ENCODE results near the gene SYK. TPM values are rescaled to one million over a fixed set of nuclear protein-coding genes. Genes with fewer than 3 reads are reported as not detected.

SYK gene
- total and polyA plus RNA-seq, 2 experiments from 2014 or later = 4.9 to 5.1 TPM

DNA sequence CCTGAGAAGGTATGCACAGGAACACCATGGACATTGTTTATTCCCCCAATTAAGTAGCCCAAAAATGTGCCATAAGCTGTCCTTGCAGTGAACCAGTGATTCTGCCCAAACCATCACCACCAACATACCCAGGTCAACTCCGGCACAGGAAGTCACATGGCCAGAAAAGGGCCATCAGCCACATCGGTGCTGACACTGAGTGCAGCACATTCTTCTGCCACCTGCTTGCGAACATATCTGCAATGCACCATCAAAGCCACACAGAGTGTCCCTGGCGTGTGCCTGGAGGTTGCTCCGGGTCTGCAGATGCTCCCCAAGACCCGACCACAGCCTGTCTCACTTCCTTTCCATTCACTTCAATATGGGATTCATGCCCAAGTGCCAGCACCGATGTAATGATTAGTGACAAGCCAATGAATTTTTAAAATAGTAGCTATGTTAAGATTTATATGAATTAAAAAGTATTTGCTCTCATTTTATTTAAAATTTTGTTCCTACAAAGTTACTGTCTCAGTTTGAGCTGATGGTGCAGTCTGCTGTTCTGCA, 37.6 kb downstream of the SYK start:
- Histone ChIP-seq H3K4me1 (ENCODE audit: insufficient read depth) (no peaks in the 10 kb centered on the region), H4K20me1 (ENCODE audit: insufficient read depth, poor library complexity, severe bottlenecking) (no peaks in the 10 kb centered on the region), H3K9me3 (ENCODE audit: low read depth) (no peaks in the 10 kb centered on the region), H3K27ac (no peak overlapping the region), H3K27me3 (no peaks in the 10 kb centered on the region), H3K9me2 (replicated peaks; ENCODE audit: insufficient read depth) (no peaks in the 10 kb centered on the region), H3K79me2 (no peaks in the 10 kb centered on the region), H2AFZ (no peak overlapping the region), H3K36me3 (replicated peaks; ENCODE audit: insufficient read depth, low read depth) (no peaks in the 10 kb centered on the region), H3K4me2 (no peak overlapping the region), H3K4me3 (no peak overlapping the region)
- 90% methylated on average over 7 of the region's 7 CpGs for WGBS (ENCODE audit: low lambda C conversion rate, missing lambda C conversion rate)
- TF ChIP-seq, protein P1, sequence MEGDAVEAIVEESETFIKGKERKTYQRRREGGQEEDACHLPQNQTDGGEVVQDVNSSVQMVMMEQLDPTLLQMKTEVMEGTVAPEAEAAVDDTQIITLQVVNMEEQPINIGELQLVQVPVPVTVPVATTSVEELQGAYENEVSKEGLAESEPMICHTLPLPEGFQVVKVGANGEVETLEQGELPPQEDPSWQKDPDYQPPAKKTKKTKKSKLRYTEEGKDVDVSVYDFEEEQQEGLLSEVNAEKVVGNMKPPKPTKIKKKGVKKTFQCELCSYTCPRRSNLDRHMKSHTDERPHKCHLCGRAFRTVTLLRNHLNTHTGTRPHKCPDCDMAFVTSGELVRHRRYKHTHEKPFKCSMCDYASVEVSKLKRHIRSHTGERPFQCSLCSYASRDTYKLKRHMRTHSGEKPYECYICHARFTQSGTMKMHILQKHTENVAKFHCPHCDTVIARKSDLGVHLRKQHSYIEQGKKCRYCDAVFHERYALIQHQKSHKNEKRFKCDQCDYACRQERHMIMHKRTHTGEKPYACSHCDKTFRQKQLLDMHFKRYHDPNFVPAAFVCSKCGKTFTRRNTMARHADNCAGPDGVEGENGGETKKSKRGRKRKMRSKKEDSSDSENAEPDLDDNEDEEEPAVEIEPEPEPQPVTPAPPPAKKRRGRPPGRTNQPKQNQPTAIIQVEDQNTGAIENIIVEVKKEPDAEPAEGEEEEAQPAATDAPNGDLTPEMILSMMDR (IDR thresholded peaks at IDR 0.05; ENCODE audit: poor library complexity) = no peak
- no peak for TF ChIP-seq EZH2phosphoT487 (IDR thresholded peaks at IDR 0.05; ENCODE audit: low read depth, severe bottlenecking, unreplicated experiment)
- no peak for TF ChIP-seq EZH2 (IDR thresholded peaks at IDR 0.05; ENCODE audit: borderline replicate concordance)
- DNase-seq (ENCODE audit: low spot score) = no peak

- no peaks in the 10 kb centered on the region for H3K9me2 ChIP-seq (replicated peaks; ENCODE audit: insufficient read depth)
- DNase-seq (ENCODE audit: low spot score) = no peak
- H3K36me3 ChIP-seq (replicated peaks; ENCODE audit: insufficient read depth, low read depth) = no peaks in the 10 kb centered on the region
- no peaks in the 10 kb centered on the region for H3K79me2 ChIP-seq
- no peak overlapping the region for H2AFZ ChIP-seq
- H3K9me3 ChIP-seq (ENCODE audit: low read depth) = no peaks in the 10 kb centered on the region
- no peaks in the 10 kb centered on the region for H3K27me3 ChIP-seq
- 80% methylated on average over 5 of the region's 5 CpGs for WGBS (ENCODE audit: low lambda C conversion rate, missing lambda C conversion rate)
- H4K20me1 ChIP-seq (ENCODE audit: insufficient read depth, poor library complexity, severe bottlenecking) = no peaks in the 10 kb centered on the region
- no peaks in the 10 kb centered on the region for H3K4me1 ChIP-seq (ENCODE audit: insufficient read depth)
- no peak overlapping the region for H3K4me2 ChIP-seq
- no peak overlapping the region for H3K27ac ChIP-seq
- TF ChIP-seq EZH2 (IDR thresholded peaks at IDR 0.05; ENCODE audit: borderline replicate concordance) = no peak
- no peak for TF ChIP-seq EZH2phosphoT487 (IDR thresholded peaks at IDR 0.05; ENCODE audit: low read depth, severe bottlenecking, unreplicated experiment)
- TF ChIP-seq, protein P1 (IDR thresholded peaks at IDR 0.05; ENCODE audit: poor library complexity) = no peak
- no peak overlapping the region for H3K4me3 ChIP-seq
These were observed 39.1 kb downstream of the SYK start for GRCh38 chr9:90840696-90841095.

- Histone ChIP-seq H4K20me1 (ENCODE audit: insufficient read depth, poor library complexity, severe bottlenecking) (no peaks in the 10 kb centered on the region), H3K36me3 (replicated peaks; ENCODE audit: insufficient read depth, low read depth) (no peaks in the 10 kb centered on the region), H3K4me2 (no peak overlapping the region), H2AFZ (no peak overlapping the region), H3K4me1 (ENCODE audit: insufficient read depth) (no peaks in the 10 kb centered on the region), H3K27ac (no peak overlapping the region), H3K27me3 (no peaks in the 10 kb centered on the region), H3K9me2 (replicated peaks; ENCODE audit: insufficient read depth) (no peaks in the 10 kb centered on the region), H3K79me2 (no peaks in the 10 kb centered on the region), H3K9me3 (ENCODE audit: low read depth) (no peaks in the 10 kb centered on the region), H3K4me3 (no peak overlapping the region)
- TF ChIP-seq EZH2phosphoT487 (IDR thresholded peaks at IDR 0.05; ENCODE audit: low read depth, severe bottlenecking, unreplicated experiment) (no peak), EZH2 (IDR thresholded peaks at IDR 0.05; ENCODE audit: borderline replicate concordance) (no peak)
- TF ChIP-seq, protein P1 (IDR thresholded peaks at IDR 0.05; ENCODE audit: poor library complexity) = no peak
- no peak for DNase-seq (ENCODE audit: low spot score)
- WGBS (ENCODE audit: low lambda C conversion rate, missing lambda C conversion rate) = 99% methylated on average over 5 of the region's 5 CpGs
These were observed 39.6 kb downstream of the SYK start for GRCh38 chr9:90841213-90841612.
